Lung (tissue), 12 donors: ENCODE results near the gene IGDCC3. TPM values are rescaled to one million over a fixed set of nuclear protein-coding genes. Genes with fewer than 3 reads are reported as not detected.
A peak's percentile ranks its signal among the peaks of the same experiment; 100 is the strongest.

Source experiments
- ATAC-seq: fragments of 200-7000 bp; cut with Tn5 transposase; one replicate; pipeline ENCODE4 v1.9.1; 2020; ENCODE audit warnings: moderate number of reproducible peaks; ENCODE audit not compliant: insufficient read depth, low FRiP score
- DNase-seq, 3 donors: peaks; one replicate each; pipeline ENCODE4 v3.0.0-alpha.2; 2013 to 2017
- H3K27ac ChIP-seq, 2 donors: one replicate each; pipeline ENCODE4 v1.5.1; 2013; ENCODE audit warnings: mild to moderate bottlenecking in 2 of 2, moderate library complexity in 2 of 2, control low read depth in 1 of 2, inconsistent platforms in 1 of 2, low read depth in 1 of 2, low read length in 1 of 2
- H3K27me3 ChIP-seq, 3 donors: one replicate each; pipeline ENCODE4 v1.5.1; 2013; ENCODE audit warnings: low read length in 2 of 3; ENCODE audit not compliant: control insufficient read depth in 3 of 3, insufficient read depth in 3 of 3
- H3K36me3 ChIP-seq, 4 donors: one replicate each; pipeline ENCODE4 v1.5.1; 2013; ENCODE audit warnings: low read length in 4 of 4, mild to moderate bottlenecking in 1 of 4, moderate library complexity in 1 of 4; ENCODE audit not compliant: control insufficient read depth in 4 of 4, insufficient read depth in 4 of 4
- H3K4me1 ChIP-seq, 5 donors: one replicate each; pipeline ENCODE4 v1.5.1; 2013; ENCODE audit warnings: low read length in 5 of 5, mild to moderate bottlenecking in 2 of 5, moderate library complexity in 1 of 5; ENCODE audit not compliant: control insufficient read depth in 5 of 5, insufficient read depth in 5 of 5
- H3K4me3 ChIP-seq: one replicate; pipeline ENCODE4 v1.5.1; 2013; ENCODE audit warnings: mild to moderate bottlenecking, control low read depth, moderate library complexity
- H3K9ac ChIP-seq, 2 donors: one replicate each; pipeline ENCODE4 v1.5.1; 2013; ENCODE audit warnings: low read length in 2 of 2, control low read depth in 1 of 2; ENCODE audit not compliant: insufficient read depth in 1 of 2
- H3K9me3 ChIP-seq, 4 donors: one replicate each; pipeline ENCODE4 v1.5.1; 2013; ENCODE audit warnings: low read length in 3 of 4, mild to moderate bottlenecking in 1 of 4, moderate library complexity in 1 of 4; ENCODE audit not compliant: control insufficient read depth in 4 of 4, insufficient read depth in 3 of 4
- WGBS, 2 donors: extraction: QIAGEN DNeasy Blood & Tissue Kit; methylation state at CpG; one replicate each; pipeline ENCODE4 v1.1.7; 2013; 5-methylcytosine and 5-hydroxymethylcytosine counted together
- polyA plus RNA-seq, 2 donors: library from polyadenylated mRNA; stranded (reverse); fragments of 200-250 nt; gene quantifications; one replicate each; pipeline ENCODE4 v1.2.1, GENCODE V29; 2013
- total RNA-seq, 2 donors: library from RNA; depleted of rRNA in 1 of 2; stranded (reverse); fragments of >200 nt in 1 of 2; gene quantifications; one replicate each; pipeline ENCODE4 v1.2.1, GENCODE V29; 2014 to 2021
- TF ChIP-seq, protein P1 (sequence below): IDR thresholded peaks from 2 replicates; pipeline ENCODE4 v1.5.1; 2012; ENCODE audit warnings: mild to moderate bottlenecking; ENCODE audit errors: control extremely low read depth, extremely low read depth
- donor health status: control.
- donor health status: control.
- donor health status: Bipolar disorder and iron deficiency.
- donor health status: healthy.
- donor health status: DM: yes; HTN: yes; CAD: no.

Gene IGDCC3
- total and polyA plus RNA-seq, 4 donors = 0.09 to 1.3 TPM; not detected in 2

DNA sequence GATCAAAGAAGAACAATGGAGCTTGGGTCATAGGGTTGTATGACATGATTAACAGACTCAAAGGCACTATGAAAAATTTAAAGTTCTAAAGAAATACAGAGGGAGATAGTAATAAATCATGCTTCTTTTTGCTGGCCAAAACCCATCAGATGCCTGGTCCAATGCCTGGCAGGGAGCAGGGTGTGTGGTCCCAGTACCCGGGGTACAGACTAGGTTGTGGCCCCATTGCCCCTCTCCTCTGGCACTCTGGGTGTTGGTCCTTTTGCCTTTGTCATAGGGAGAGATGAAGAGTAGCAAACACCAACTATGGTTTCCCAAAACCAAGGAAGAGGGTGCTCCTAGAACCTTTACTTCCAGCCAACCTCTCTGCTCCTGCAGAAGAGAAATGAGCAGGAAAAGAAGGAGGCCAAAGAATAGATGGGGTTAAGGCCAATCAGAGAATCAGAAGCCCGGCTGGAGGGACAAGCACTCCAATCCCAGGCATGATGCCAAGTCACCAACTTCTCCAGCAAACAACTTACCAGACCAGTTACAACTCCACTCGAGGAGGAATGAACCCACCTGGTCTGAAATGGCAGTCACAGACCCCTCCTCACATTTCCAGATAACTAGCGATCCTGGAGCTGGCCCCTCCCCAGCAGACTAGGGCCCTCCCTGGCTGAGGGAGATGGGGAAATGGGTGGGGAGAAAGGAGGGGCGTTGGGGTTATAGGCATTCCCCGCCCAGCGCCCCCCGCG is 1.8 kb downstream of the IGDCC3 start:
- Histone ChIP-seq H3K4me1 (peaks cover 0 to 29% (median 10%) of the 10 kb centered on the region in 5 donors), H3K27ac (no peak overlapping the region), H3K36me3 (peaks cover 0 to 14% (median 6%) of the 10 kb centered on the region in 4 donors), H3K4me3 (no peak overlapping the region), H3K9me3 (peaks cover 0 to 4% (median 0%) of the 10 kb centered on the region in 4 donors), H3K9ac (no peak overlapping the region), H3K27me3 (no peaks in the 10 kb centered on the region)
- DNase-seq (peak; percentile 79 to 83 (median 83)), ATAC-seq (no peak)
- TF ChIP-seq, protein P1, sequence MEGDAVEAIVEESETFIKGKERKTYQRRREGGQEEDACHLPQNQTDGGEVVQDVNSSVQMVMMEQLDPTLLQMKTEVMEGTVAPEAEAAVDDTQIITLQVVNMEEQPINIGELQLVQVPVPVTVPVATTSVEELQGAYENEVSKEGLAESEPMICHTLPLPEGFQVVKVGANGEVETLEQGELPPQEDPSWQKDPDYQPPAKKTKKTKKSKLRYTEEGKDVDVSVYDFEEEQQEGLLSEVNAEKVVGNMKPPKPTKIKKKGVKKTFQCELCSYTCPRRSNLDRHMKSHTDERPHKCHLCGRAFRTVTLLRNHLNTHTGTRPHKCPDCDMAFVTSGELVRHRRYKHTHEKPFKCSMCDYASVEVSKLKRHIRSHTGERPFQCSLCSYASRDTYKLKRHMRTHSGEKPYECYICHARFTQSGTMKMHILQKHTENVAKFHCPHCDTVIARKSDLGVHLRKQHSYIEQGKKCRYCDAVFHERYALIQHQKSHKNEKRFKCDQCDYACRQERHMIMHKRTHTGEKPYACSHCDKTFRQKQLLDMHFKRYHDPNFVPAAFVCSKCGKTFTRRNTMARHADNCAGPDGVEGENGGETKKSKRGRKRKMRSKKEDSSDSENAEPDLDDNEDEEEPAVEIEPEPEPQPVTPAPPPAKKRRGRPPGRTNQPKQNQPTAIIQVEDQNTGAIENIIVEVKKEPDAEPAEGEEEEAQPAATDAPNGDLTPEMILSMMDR = no peak
- 12 to 39% methylated on average over 4 to 9 of the region's 9 CpGs for WGBS, 2 donors

DNA sequence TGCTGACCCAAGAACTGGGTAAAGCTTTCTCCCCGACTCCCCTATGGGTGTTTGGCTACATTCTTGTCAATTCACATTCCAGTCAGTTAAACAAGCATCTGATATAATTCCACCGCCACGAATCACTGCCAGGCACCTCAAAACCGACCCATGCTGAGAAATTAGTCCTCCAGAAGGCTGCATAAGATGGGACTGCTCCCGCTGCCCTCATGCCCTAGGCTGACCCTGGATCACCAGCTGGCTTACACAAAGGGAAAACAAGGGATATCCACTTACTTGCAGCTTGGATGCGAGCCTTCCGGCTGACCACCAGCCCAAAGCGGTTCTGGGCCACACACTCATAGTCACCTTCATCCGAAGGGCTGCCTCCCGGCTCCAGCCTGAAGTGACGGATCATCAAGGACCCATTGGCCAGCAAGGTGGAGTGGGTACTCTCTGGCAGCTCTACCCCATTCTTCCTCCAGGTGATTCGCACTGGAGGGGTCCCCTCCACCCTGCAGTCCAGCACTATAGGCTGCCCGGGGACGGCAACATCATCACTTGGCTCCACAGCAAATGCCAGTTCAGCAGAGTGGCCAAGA is 2.9 kb downstream of the IGDCC3 start:
- peaks cover 0 to 13% (median 5%) of the 10 kb centered on the region in 4 donors for H3K36me3 ChIP-seq
- no peak overlapping the region for H3K4me3 ChIP-seq
- H3K9ac ChIP-seq = no peak overlapping the region
- H3K4me1 ChIP-seq = peaks cover 0 to 29% (median 10%) of the 10 kb centered on the region in 5 donors
- H3K9me3 ChIP-seq = peaks cover 0 to 4% (median 0%) of the 10 kb centered on the region in 4 donors
- ATAC-seq (no peak), DNase-seq (no peak)
- WGBS, 2 donors = 86 to 92% methylated on average over 14 of the region's 14 CpGs
- TF ChIP-seq, protein P1 = no peak
- no peaks in the 10 kb centered on the region for H3K27me3 ChIP-seq
- no peak overlapping the region for H3K27ac ChIP-seq

DNA sequence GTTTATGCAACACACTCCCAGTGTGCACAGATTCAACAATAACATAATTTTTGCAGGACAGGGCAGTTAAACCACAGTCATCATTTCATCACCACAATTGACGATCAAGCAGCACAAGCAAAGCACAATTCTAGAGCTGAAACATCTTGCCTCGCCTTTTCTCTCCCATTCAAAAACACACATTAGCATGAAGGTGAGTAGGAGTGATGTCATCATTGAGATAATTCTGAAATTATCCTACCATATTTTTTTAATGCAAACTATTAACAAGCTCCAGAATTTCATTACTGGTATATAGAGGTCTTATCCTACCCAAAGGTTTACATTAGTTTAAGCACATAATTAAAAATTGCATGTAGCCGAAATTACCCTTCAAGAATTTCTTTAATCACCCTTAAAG is 3.5 kb downstream of the IGDCC3 start:
- TF ChIP-seq, protein P1 = no peak
- DNase-seq = no peak
- Histone ChIP-seq H3K9me3 (peaks cover 0 to 4% (median 0%) of the 10 kb centered on the region in 4 donors), H3K9ac (no peak overlapping the region), H3K4me1 (peaks cover 0 to 30% (median 10%) of the 10 kb centered on the region in 5 donors), H3K4me3 (no peak overlapping the region), H3K36me3 (peaks cover 0 to 13% (median 5%) of the 10 kb centered on the region in 4 donors), H3K27ac (no peak overlapping the region), H3K27me3 (no peaks in the 10 kb centered on the region)
- ATAC-seq = no peak
- WGBS, 2 donors = 80 to 87% methylated on average over 3 of the region's 3 CpGs
